Left ventricle myocardium inferior (tissue), 1 donor: Measurements from ENCODE around the gene CUX1. TPM values are rescaled to one million over a fixed set of nuclear protein-coding genes. Genes with fewer than 3 reads are reported as not detected.
A peak's percentile ranks its signal among the peaks of the same experiment; 100 is the strongest.

ENCODE experiments used
- DNase-seq: peaks from one replicate; pipeline ENCODE4 v3.0.0-alpha.2; 2020
- H3K27ac ChIP-seq: fragments of 200-600 bp; replicated peaks from 2 replicates; pipeline ENCODE4 v1.8.0; 2021
- H3K27me3 ChIP-seq: fragments of 200-600 bp; 2 replicates; pipeline ENCODE4 v1.8.0; 2021; ENCODE audit warnings: low read depth
- H3K36me3 ChIP-seq: fragments of 200-600 bp; 2 replicates; pipeline ENCODE4 v1.8.0; 2021
- H3K4me1 ChIP-seq: fragments of 200-600 bp; 2 replicates; pipeline ENCODE4 v1.8.0; 2021
- H3K4me3 ChIP-seq: fragments of 200-600 bp; 2 replicates; pipeline ENCODE4 v1.8.0; 2021; ENCODE audit warnings: mild to moderate bottlenecking, moderate library complexity
- H3K9me3 ChIP-seq: fragments of 200-600 bp; replicated peaks from 2 replicates; pipeline ENCODE4 v1.8.0; 2021
- CTCF ChIP-seq: fragments of 200-600 bp; IDR thresholded peaks from 2 replicates; pipeline ENCODE4 v1.8.0; 2021; ENCODE audit warnings: antibody characterized with exemption, mild to moderate bottlenecking, borderline replicate concordance
- intact Hi-C: fragments of 100-400 bp; cut with micrococcal nuclease; formaldehyde crosslinking; loops from one replicate; pipeline ENCODE4 v1.11.0; 2022
- total RNA-seq: library from RNA; stranded (reverse); fragmentation: NEBNext Ultra II Directional; extraction: Animal tissue kit (Norgen Biotek cat#: 25700); gene quantifications from one replicate; pipeline ENCODE4 v1.2.1, GENCODE V29; 2021
- donor health status: DM: no; HTN: yes; CAD: no; lungs with severe emphysema.

Gene CUX1
- total RNA-seq, 1 donor from 2014 or later = 125 TPM

- Histone ChIP-seq H3K27me3 (no peaks in the 10 kb centered on the region), H3K4me3 (no peak overlapping the region), H3K9me3 (no peaks in the 10 kb centered on the region), H3K4me1 (peaks cover 44% of the 10 kb centered on the region), H3K36me3 (peaks cover 10% of the 10 kb centered on the region), H3K27ac (peak overlapping the region; percentile 68)
- TF ChIP-seq CTCF = no peak
- intact Hi-C loops = no loop called here
- no peak for DNase-seq
Observed at GRCh38 chr7:101922631-101923601, 105.5 kb downstream of the CUX1 start.

- intact Hi-C loops = no loop called here
- Histone ChIP-seq H3K4me1 (peaks cover 50% of the 10 kb centered on the region), H3K36me3 (peaks cover 3% of the 10 kb centered on the region), H3K27me3 (no peaks in the 10 kb centered on the region), H3K27ac (peak overlapping the region; percentile 68), H3K9me3 (no peaks in the 10 kb centered on the region), H3K4me3 (no peak overlapping the region)
- no peak for TF ChIP-seq CTCF
- DNase-seq = no peak
Observed at GRCh38 chr7:101923602-101923985, 106.2 kb downstream of the CUX1 start.

GRCh38 chr7:101924171-101924570, 106.7 kb downstream of the CUX1 start:
- Histone ChIP-seq H3K4me3 (no peak overlapping the region), H3K27ac (peak overlapping the region; percentile 68), H3K36me3 (no peaks in the 10 kb centered on the region), H3K4me1 (peaks cover 55% of the 10 kb centered on the region), H3K27me3 (no peaks in the 10 kb centered on the region), H3K9me3 (no peaks in the 10 kb centered on the region)
- intact Hi-C loops = no loop called here
- no peak for DNase-seq
- no peak for TF ChIP-seq CTCF

- no peak for TF ChIP-seq CTCF
- Histone ChIP-seq H3K27me3 (no peaks in the 10 kb centered on the region), H3K4me3 (no peak overlapping the region), H3K27ac (peak overlapping the region; percentile 68), H3K9me3 (no peaks in the 10 kb centered on the region), H3K36me3 (no peaks in the 10 kb centered on the region), H3K4me1 (peaks cover 61% of the 10 kb centered on the region)
- DNase-seq = no peak
- intact Hi-C loops = no loop called here
Observed at GRCh38 chr7:101926265-101926664, 108.8 kb downstream of the CUX1 start.

- Histone ChIP-seq H3K27me3 (no peaks in the 10 kb centered on the region), H3K36me3 (no peaks in the 10 kb centered on the region), H3K4me1 (peaks cover 60% of the 10 kb centered on the region), H3K9me3 (no peaks in the 10 kb centered on the region), H3K27ac (peak overlapping the region; percentile 73), H3K4me3 (peak overlapping the region; percentile 24)
- DNase-seq = no peak
- intact Hi-C loops = no loop called here
- no peak for TF ChIP-seq CTCF
Observed at GRCh38 chr7:101927389-101927788, 110.0 kb downstream of the CUX1 start.
